KMS-11 (cell line): ENCODE results near the gene CFAP52.
A peak's percentile ranks its signal among the peaks of the same experiment; 100 is the strongest.
"Not testable (repeated sequence)": the region's sequence is repeated elsewhere in the genome, so short reads cannot be mapped to it uniquely, and the experiment has no call there.

Experiments used
- H2AFZ ChIP-seq: fragments of 200-600 bp; sonication (generic); 2 replicates; pipeline ENCODE4 v1.6.1; 2016; ENCODE audit warnings: antibody characterized with exemption, mixed run types, low read depth
- H3K27ac ChIP-seq: fragments of 200-600 bp; sonication (generic); 2 replicates; pipeline ENCODE4 v1.6.1; 2016; ENCODE audit warnings: mild to moderate bottlenecking, mixed run types
- H3K27me3 ChIP-seq: fragments of 200-600 bp; sonication (generic); 2 replicates; pipeline ENCODE4 v1.6.1; 2017; ENCODE audit warnings: mild to moderate bottlenecking, low read depth, mixed run types, moderate library complexity; ENCODE audit not compliant: insufficient read depth
- H3K36me3 ChIP-seq: fragments of 200-600 bp; sonication (generic); 2 replicates; pipeline ENCODE4 v1.6.1; 2017; ENCODE audit warnings: mild to moderate bottlenecking, mixed run types; ENCODE audit not compliant: insufficient read depth
- H3K4me1 ChIP-seq: fragments of 200-600 bp; sonication (generic); 2 replicates; pipeline ENCODE4 v1.6.1; 2016; ENCODE audit warnings: mild to moderate bottlenecking, low read depth, mixed run types; ENCODE audit not compliant: poor library complexity, severe bottlenecking
- H3K4me2 ChIP-seq: fragments of 200-600 bp; sonication (generic); 2 replicates; pipeline ENCODE4 v1.7.0; 2016; ENCODE audit warnings: mild to moderate bottlenecking, mixed run types
- H3K4me3 ChIP-seq: fragments of 200-600 bp; sonication (generic); IDR thresholded peaks from 2 replicates; pipeline ENCODE4 v1.6.1; 2017; ENCODE audit warnings: low read depth, low read length, mixed read lengths; ENCODE audit not compliant: insufficient read depth
- H3K79me2 ChIP-seq: fragments of 200-600 bp; sonication (generic); 2 replicates; pipeline ENCODE4 v1.6.1; 2016; ENCODE audit warnings: low read depth, mixed run types; ENCODE audit not compliant: insufficient read depth
- H3K9ac ChIP-seq: fragments of 200-600 bp; sonication (generic); 2 replicates; pipeline ENCODE4 v1.6.1; 2016; ENCODE audit warnings: mild to moderate bottlenecking, mixed run types
- H4K20me1 ChIP-seq: fragments of 200-600 bp; sonication (generic); 2 replicates; pipeline ENCODE4 v1.6.1; 2016; ENCODE audit warnings: mild to moderate bottlenecking, mixed run types; ENCODE audit not compliant: insufficient read depth
- CTCF ChIP-seq: fragments of 200-600 bp; sonication (generic); conservative IDR thresholded peaks from 2 replicates; pipeline ENCODE4 v1.6.1; 2017; ENCODE audit warnings: low read depth, mild to moderate bottlenecking, antibody characterized with exemption, low read length, moderate library complexity, mixed read lengths

Gene CFAP52

GRCh38 chr17:9553596-9553995, 22.8 kb upstream of the CFAP52 start:
- Histone ChIP-seq H3K4me2 (no peak overlapping the region), H4K20me1 (no peaks in the 10 kb centered on the region), H3K36me3 (no peaks in the 10 kb centered on the region), H3K9ac (no peak overlapping the region), H3K27ac (no peak overlapping the region), H3K4me3 (no peak overlapping the region), H3K4me1 (no peaks in the 10 kb centered on the region), H3K27me3 (no peaks in the 10 kb centered on the region), H2AFZ (no peak overlapping the region), H3K79me2 (no peaks in the 10 kb centered on the region)
- no peak for TF ChIP-seq CTCF

- TF ChIP-seq CTCF = 0 out of 2 replicates have a peak, but pooled peaks have one; percentile 22
- not testable (repeated sequence) for H3K27ac ChIP-seq, H2AFZ ChIP-seq, H3K36me3 ChIP-seq, H3K4me2 ChIP-seq, H3K27me3 ChIP-seq, H3K9ac ChIP-seq, H3K79me2 ChIP-seq, H3K4me1 ChIP-seq, H3K4me3 ChIP-seq, H4K20me1 ChIP-seq
These were observed 21.7 kb upstream of the CFAP52 start for GRCh38 chr17:9554715-9555114.

GRCh38 chr17:9557161-9557755, 19.2 kb upstream of the CFAP52 start:
- Histone ChIP-seq H3K27ac (no peak overlapping the region), H3K4me2 (no peak overlapping the region), H2AFZ (no peak overlapping the region), H4K20me1 (no peaks in the 10 kb centered on the region), H3K79me2 (no peaks in the 10 kb centered on the region), H3K36me3 (no peaks in the 10 kb centered on the region), H3K4me1 (no peaks in the 10 kb centered on the region), H3K9ac (no peak overlapping the region), H3K27me3 (no peaks in the 10 kb centered on the region), H3K4me3 (no peak overlapping the region)
- no peak for TF ChIP-seq CTCF

GRCh38 chr17:9557857-9558256, 18.6 kb upstream of the CFAP52 start:
- Histone ChIP-seq H3K27ac (no peak overlapping the region), H2AFZ (no peak overlapping the region), H3K27me3 (no peaks in the 10 kb centered on the region), H3K9ac (no peak overlapping the region), H3K36me3 (no peaks in the 10 kb centered on the region), H3K4me1 (no peaks in the 10 kb centered on the region), H3K4me3 (no peak overlapping the region), H3K4me2 (no peak overlapping the region), H3K79me2 (no peaks in the 10 kb centered on the region), H4K20me1 (no peaks in the 10 kb centered on the region)
- no peak for TF ChIP-seq CTCF

- Histone ChIP-seq H3K4me1 (no peaks in the 10 kb centered on the region), H3K27me3 (no peaks in the 10 kb centered on the region), H2AFZ (no peak overlapping the region), H3K9ac (no peak overlapping the region), H3K4me3 (no peak overlapping the region), H3K27ac (no peak overlapping the region), H3K36me3 (no peaks in the 10 kb centered on the region), H4K20me1 (no peaks in the 10 kb centered on the region), H3K79me2 (no peaks in the 10 kb centered on the region), H3K4me2 (no peak overlapping the region)
- no peak for TF ChIP-seq CTCF
These were observed 12.3 kb upstream of the CFAP52 start for GRCh38 chr17:9564104-9564503.
